Choroid plexus epithelial cell (primary cell): ENCODE measurements around the gene LRRC4C.

Experiments used
- DNase-seq: peaks from one replicate; pipeline ENCODE4 v3.0.0-alpha.2; 2010; ENCODE audit warnings: low read depth
- H3K4me3 ChIP-seq: 2 replicates; pipeline ENCODE4 v1.5.1; 2011; ENCODE audit warnings: low read depth, mild to moderate bottlenecking, control low read depth, low read length, moderate library complexity
- CTCF ChIP-seq: conservative IDR thresholded peaks from 2 replicates; pipeline ENCODE4 v1.5.1; 2011; ENCODE audit warnings: low read depth, mild to moderate bottlenecking, control low read depth, inconsistent platforms, low read length, moderate library complexity

LRRC4C gene

DNA sequence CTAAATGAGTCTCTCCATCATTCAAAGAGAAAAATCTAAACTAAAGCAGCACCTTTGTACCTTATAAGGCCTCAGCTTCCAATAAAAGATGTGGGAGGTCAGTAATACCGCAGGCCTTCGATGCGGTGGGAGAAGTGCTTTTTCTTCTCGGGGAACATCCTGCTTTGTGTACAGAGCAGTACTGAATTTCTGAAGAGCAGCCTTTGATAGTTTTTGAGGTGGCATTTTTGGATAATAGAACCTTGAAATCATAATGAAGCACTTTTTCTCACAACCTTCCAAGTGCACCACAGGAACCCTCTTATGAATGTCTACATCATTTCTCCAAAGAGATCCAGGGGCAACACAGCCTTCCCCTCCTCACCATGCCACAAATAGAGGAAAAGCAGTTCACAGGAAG lies 39.6 kb downstream of the LRRC4C start:
- no peak for DNase-seq
- no peak overlapping the region for H3K4me3 ChIP-seq
- no peak for TF ChIP-seq CTCF

- DNase-seq, result no peak
- no peak overlapping the region for H3K4me3 ChIP-seq
- no peak for TF ChIP-seq CTCF
Measured at GRCh38 chr11:41414771-41415440, 44.5 kb downstream of the LRRC4C start.

DNA sequence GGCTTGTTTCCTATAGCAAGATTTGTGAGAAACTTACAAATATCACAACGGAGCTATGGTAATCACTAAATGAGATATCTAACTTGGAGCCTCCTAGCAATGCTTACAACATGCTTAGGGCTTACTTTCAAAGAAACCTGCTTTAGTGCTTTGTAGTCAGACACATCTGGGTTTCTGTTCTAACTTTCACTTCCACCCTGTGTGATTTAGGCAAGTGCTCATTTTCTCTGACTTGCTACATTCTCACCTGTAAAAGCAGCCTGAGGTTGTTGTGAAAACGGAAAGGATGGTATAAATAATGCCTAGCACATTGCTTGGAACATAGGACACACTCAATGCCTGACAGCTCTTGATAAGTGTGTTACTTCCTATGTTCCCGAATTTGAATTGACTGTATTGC lies 45.6 kb downstream of the LRRC4C start:
- TF ChIP-seq CTCF, result no peak
- no peak overlapping the region for H3K4me3 ChIP-seq
- no peak for DNase-seq

GRCh38 chr11:41405812-41406211 lies 53.6 kb downstream of the LRRC4C start:
- no peak for TF ChIP-seq CTCF
- DNase-seq, result no peak
- no peak overlapping the region for H3K4me3 ChIP-seq

- H3K4me3 ChIP-seq, result no peak overlapping the region
- no peak for TF ChIP-seq CTCF
- no peak for DNase-seq
Measured at GRCh38 chr11:41404109-41404508, 55.3 kb downstream of the LRRC4C start.

DNA sequence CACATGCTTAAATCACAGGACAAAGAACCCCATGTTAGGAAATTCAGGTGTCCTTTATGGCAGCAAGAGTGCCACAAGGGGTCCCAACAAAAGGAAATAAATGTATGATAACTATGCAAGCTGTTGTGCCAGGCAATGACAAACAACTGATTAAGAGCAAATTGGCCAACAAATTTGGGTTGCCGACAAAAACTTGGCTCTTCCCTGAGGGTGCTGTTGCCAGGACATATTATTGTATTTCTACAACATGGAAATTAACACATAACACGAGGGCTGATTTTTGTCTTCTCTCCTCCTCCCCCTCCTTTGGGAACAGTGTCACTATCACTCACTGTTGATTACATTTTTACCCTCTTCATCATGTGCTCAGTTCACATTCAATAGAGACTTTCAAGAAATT lies 56.0 kb downstream of the LRRC4C start:
- H3K4me3 ChIP-seq, result no peak overlapping the region

More for the DNA sequence above, 56.0 kb downstream of the LRRC4C start:
- DNase-seq, result no peak
- TF ChIP-seq CTCF, result no peak
